WTC11 (cell line): ENCODE data around the gene RIGI. TPM values are rescaled to one million over a fixed set of nuclear protein-coding genes. Genes with fewer than 3 reads are reported as not detected.
"Not testable (repeated sequence)": the region's sequence is repeated elsewhere in the genome, so short reads cannot be mapped to it uniquely, and the experiment has no call there.

Source experiments
- ATAC-seq: fragments of 200-7000 bp; cut with Tn5 transposase; 2 replicates; pipeline ENCODE4 v1.10.0; 2021; ENCODE audit warnings: mild to moderate bottlenecking, moderate library complexity
- CTCF ChIA-PET: fragments of 300-600 bp; sonication (Branson Sonifier 250); formaldehyde crosslinking; loops from one replicate; lab custom pipeline; 2021; ENCODE audit warnings: antibody characterized with exemption; lab: Charles Lee
- POLR2A ChIA-PET: fragments of 350-600 bp; sonication (Branson Sonifier 250); formaldehyde crosslinking; loops from one replicate; lab custom pipeline; 2021; ENCODE audit warnings: antibody characterized with exemption; lab: Charles Lee
- DNase-seq: peaks from one replicate; pipeline ENCODE4 v3.0.0; 2021; ENCODE audit warnings: low spot score
- H3K27ac Mint-ChIP-seq: 2 replicates; pipeline ENCODE4 v1.8.0; 2021; ENCODE audit warnings: mixed read lengths
- H3K27me3 Mint-ChIP-seq: 2 replicates; pipeline ENCODE4 v1.8.0; 2021; ENCODE audit warnings: low read depth, mild to moderate bottlenecking, moderate library complexity, mixed read lengths
- H3K36me3 Mint-ChIP-seq: 2 replicates; pipeline ENCODE4 v1.8.0; 2021; ENCODE audit warnings: mixed read lengths
- H3K4me1 Mint-ChIP-seq: 2 replicates; pipeline ENCODE4 v1.8.0; 2022; ENCODE audit warnings: mixed read lengths
- H3K4me3 Mint-ChIP-seq: 2 replicates; pipeline ENCODE4 v1.8.0; 2021; ENCODE audit warnings: mild to moderate bottlenecking, moderate library complexity, mixed read lengths
- H3K9me3 Mint-ChIP-seq: 2 replicates; pipeline ENCODE4 v1.8.0; 2021; ENCODE audit warnings: mixed read lengths
- CBFB ChIP-seq: sonication (generic); formaldehyde crosslinking; IDR thresholded peaks from 2 replicates; pipeline ENCODE4 v1.8.1; 2022; ENCODE audit warnings: mild to moderate bottlenecking, low read depth, missing genetic modification reagents
- GABPB1 ChIP-seq: sonication (generic); formaldehyde crosslinking; IDR thresholded peaks from 2 replicates; pipeline ENCODE4 v1.8.1; 2023; ENCODE audit warnings: mild to moderate bottlenecking, missing genetic modification reagents
- GRHL2 ChIP-seq: fragments of 250-450 bp; sonication (Bioruptor Pico); IDR thresholded peaks from 2 replicates; pipeline ENCODE4 v1.8.0; 2022; ENCODE audit warnings: mild to moderate bottlenecking, moderate library complexity; ENCODE audit not compliant: insufficient replicate concordance, severe bottlenecking
- GTF2I ChIP-seq: fragments of 250-450 bp; sonication (Bioruptor Pico); conservative IDR thresholded peaks from 2 replicates; pipeline ENCODE4 v1.4.0; 2021; ENCODE audit warnings: mild to moderate bottlenecking
- SMAD3 ChIP-seq: sonication (generic); formaldehyde crosslinking; IDR thresholded peaks from 2 replicates; pipeline ENCODE4 v1.8.0; 2022; ENCODE audit warnings: missing genetic modification reagents, mild to moderate bottlenecking, borderline replicate concordance
- TP53 ChIP-seq: sonication (generic); formaldehyde crosslinking; IDR thresholded peaks from 2 replicates; pipeline ENCODE4 v1.8.1; 2023; ENCODE audit warnings: mild to moderate bottlenecking, missing genetic modification reagents
- ZNF219 ChIP-seq: sonication (generic); formaldehyde crosslinking; IDR thresholded peaks from 2 replicates; pipeline ENCODE4 v1.8.0; 2023; ENCODE audit warnings: missing genetic modification reagents, mild to moderate bottlenecking, borderline replicate concordance
- ZNF263 ChIP-seq: sonication (generic); formaldehyde crosslinking; IDR thresholded peaks from 2 replicates; pipeline ENCODE4 v1.8.1; 2022; ENCODE audit warnings: low read depth, mild to moderate bottlenecking, moderate library complexity, missing genetic modification reagents
- ZNF671 ChIP-seq: fragments of 250-450 bp; sonication (Bioruptor Pico); IDR thresholded peaks from 2 replicates; pipeline ENCODE4 v1.8.0; 2021; ENCODE audit warnings: mild to moderate bottlenecking
- total RNA-seq: library from RNA; stranded (reverse); gene quantifications from 3 replicates; pipeline ENCODE4 v1.2.3, GENCODE V29; 2021
- TF ChIP-seq, protein P1 (sequence below): sonication (generic); formaldehyde crosslinking; IDR thresholded peaks from 2 replicates; pipeline ENCODE4 v1.8.0; 2022; ENCODE audit warnings: mild to moderate bottlenecking, missing genetic modification reagents
- TF ChIP-seq, protein P2 (sequence below): fragments of 250-450 bp; sonication (Bioruptor Pico); IDR thresholded peaks from 2 replicates; pipeline ENCODE4 v1.9.0; 2021; ENCODE audit warnings: moderate library complexity, mild to moderate bottlenecking, inconsistent platforms, borderline replicate concordance
- TF ChIP-seq, protein P3 (sequence below): fragments of 250-450 bp; sonication (Bioruptor Pico); conservative IDR thresholded peaks from 2 replicates; pipeline ENCODE4 v1.9.0; 2021; ENCODE audit warnings: mild to moderate bottlenecking
- TF ChIP-seq, protein P4 (sequence below): fragments of 200-600 bp; IDR thresholded peaks from 2 replicates; pipeline ENCODE4 v1.8.0; 2022; ENCODE audit warnings: antibody characterized with exemption
- TF ChIP-seq, protein P5 (sequence below): sonication (generic); formaldehyde crosslinking; IDR thresholded peaks from 2 replicates; pipeline ENCODE4 v1.8.1; 2022; ENCODE audit warnings: missing genetic modification reagents, borderline replicate concordance

RIGI gene
- total RNA-seq, 1 experiment from 2014 or later: 7.5 TPM

DNA sequence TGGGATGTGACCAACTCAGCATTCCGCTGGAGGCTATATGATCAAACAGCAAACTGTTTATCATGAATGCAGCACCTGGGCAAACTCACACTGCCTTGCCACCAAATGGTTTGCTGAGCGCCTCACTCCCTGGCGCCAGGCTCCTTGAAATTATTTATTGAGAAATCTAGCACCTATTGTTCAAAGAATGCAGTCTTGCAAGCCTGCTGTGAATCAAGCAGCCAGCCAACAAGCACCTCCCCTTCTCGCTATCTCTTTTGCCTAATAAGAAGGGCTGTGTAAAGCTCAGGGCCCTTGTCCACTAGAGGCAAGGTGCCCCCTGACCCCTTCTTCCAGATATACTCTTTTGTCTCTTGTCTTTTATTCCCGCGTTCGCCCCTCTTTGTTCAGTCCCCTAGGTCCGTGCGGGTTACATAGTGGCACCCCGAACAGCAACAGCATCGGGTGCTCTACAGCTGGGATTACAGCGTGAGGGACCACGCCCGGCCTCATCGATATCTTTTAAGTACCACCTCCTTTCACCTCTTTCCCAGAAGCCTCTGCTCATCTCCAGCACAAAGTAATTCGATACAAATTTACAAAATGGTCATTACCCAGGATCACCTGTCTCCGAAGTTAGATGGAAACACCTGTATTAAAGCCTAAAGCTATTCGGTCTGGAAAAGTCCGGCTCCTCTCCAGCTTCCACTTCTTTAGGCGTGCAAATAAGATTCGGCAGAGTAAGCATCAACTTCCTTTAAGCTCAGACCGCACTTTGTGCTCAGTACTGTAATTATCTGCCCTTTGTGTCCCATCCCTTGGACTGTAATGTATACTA lies 896 bp downstream of the RIGI start:
- H3K4me1 Mint-ChIP-seq: peaks cover 14% of the 10 kb centered on the region
- no peaks in the 10 kb centered on the region for H3K27me3 Mint-ChIP-seq
- H3K4me3 Mint-ChIP-seq: peak overlapping the region; percentile 82
- H3K36me3 Mint-ChIP-seq: peaks cover 36% of the 10 kb centered on the region
- peaks cover 31% of the 10 kb centered on the region for H3K9me3 Mint-ChIP-seq
- CTCF ChIA-PET: interaction anchor here (0.6 to 3.9 kb wide), 13 partner anchors 14 to 261 kb away, joined by 3 to 94 read pairs (median 9); no protein-coding TSS in a partner anchor
- ATAC-seq: peak; percentile 21
- no peak for DNase-seq
- POLR2A ChIA-PET: interaction anchor here (0.5 to 4.2 kb wide), 4 partner anchors 27 to 140 kb away, joined by 3 to 36 read pairs (median 4); partner anchors contain the start of genes ACO1, SMIM27 and TOPORS
- H3K27ac Mint-ChIP-seq: peak overlapping the region; percentile 97
- TF ChIP-seq, protein P1, sequence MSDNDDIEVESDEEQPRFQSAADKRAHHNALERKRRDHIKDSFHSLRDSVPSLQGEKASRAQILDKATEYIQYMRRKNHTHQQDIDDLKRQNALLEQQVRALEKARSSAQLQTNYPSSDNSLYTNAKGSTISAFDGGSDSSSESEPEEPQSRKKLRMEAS (CRISPR knock-in tag): 0 out of 2 replicates have a peak, but pooled peaks have one; percentile 6
- TF ChIP-seq, protein P2, sequence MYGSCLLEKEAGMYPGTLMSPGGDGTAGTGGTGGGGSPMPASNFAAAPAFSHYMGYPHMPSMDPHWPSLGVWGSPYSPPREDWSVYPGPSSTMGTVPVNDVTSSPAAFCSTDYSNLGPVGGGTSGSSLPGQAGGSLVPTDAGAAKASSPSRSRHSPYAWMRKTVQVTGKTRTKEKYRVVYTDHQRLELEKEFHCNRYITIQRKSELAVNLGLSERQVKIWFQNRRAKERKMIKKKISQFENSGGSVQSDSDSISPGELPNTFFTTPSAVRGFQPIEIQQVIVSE (CRISPR knock-in tag): no peak
- TF ChIP-seq CBFB: no peak

DNA sequence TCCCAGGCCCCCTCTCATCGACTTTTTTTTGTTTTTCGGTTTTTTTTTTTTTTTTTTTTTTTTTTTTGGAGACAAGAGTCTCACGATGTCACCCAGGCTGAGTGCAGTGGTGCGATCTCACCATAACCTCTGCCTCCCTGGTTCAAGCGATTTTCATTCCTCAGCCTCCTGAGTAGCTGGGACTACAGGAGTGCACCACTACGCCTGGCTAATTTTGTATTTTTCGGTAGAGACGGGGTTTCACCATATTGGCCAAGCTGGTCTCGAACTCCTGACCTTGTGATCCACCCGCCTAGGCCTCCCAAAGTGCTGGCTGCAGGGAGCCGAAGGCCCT lies 1.5 kb downstream of the RIGI start:
- ChIA-PET CTCF (interaction anchor here (2.8 to 3.9 kb wide), 2 partner anchors 25 to 146 kb away, joined by 25 to 94 read pairs; no protein-coding TSS in a partner anchor), POLR2A (interaction anchor here (4.2 kb wide), 1 partner anchor 27 kb away, joined by 36 read pairs; the partner anchor contains the start of genes SMIM27 and TOPORS)
- H3K27ac Mint-ChIP-seq, H3K27me3 Mint-ChIP-seq, DNase-seq, ATAC-seq: not testable (repeated sequence)
- Mint-ChIP-seq H3K9me3 (peaks cover 31% of the 10 kb centered on the region), H3K36me3 (peaks cover 40% of the 10 kb centered on the region), H3K4me1 (peaks cover 14% of the 10 kb centered on the region), H3K4me3 (peak overlapping the region; percentile 82)

DNA sequence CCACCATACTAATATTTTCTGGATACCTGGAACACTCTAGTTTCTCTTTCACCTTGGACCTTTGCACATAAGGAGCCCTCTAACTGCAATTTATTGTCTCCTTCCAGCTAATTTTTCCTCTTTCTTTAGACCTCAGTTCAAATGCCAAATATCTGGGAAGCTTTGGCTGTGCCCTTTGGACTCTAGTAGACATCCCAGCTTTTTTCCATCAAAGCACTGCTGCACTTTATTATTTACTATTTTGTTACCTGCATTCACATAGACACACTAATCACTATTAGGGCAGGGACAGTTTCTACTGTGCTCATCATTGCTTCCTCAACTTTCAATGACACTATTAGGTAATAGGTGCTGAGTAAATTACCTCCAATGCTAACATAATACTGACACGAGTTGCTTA lies 2.1 kb downstream of the RIGI start:
- Mint-ChIP-seq H3K27ac (no peak overlapping the region), H3K4me3 (no peak overlapping the region), H3K9me3 (peaks cover 31% of the 10 kb centered on the region), H3K36me3 (peaks cover 43% of the 10 kb centered on the region), H3K27me3 (no peaks in the 10 kb centered on the region), H3K4me1 (peaks cover 14% of the 10 kb centered on the region)
- CTCF ChIA-PET: no interaction called here
- POLR2A ChIA-PET: no interaction called here
- no peak for TF ChIP-seq ZNF263 (CRISPR knock-in tag)
- TF ChIP-seq GABPB1: no peak
- TF ChIP-seq TP53: no peak
- TF ChIP-seq, protein P3, sequence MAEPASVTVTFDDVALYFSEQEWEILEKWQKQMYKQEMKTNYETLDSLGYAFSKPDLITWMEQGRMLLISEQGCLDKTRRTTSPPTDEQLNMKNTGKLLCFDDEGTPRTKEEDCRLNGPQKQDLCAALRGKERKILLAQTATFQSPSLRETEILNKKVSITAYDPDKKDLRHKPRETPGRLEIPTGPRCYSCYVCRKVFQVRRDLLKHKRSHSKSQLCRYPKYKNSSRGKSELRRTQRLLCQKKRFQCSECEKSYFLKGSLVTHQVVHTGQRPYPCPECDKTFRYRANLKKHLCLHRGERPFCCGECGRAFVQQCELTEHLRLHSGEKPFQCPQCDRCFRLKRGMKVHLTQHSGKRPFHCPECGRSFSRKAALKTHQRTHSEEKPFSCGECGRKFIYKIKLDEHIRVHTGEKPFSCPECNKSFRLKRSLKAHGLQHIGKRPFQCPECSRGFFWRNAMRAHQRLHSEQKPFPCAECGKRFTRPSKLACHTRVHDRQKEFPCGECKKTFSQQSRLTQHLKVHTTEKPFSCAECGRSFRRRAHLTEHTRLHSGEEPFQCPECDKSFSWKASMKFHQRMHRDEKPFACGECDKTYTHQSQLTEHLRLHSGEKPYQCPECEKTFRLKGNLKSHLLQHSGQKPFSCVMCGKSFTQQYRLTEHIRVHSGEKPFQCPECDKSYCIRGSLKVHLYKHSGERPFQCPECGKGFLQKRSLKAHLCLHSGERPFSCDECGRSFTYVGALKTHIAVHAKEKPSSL (CRISPR knock-in tag): no peak
- TF ChIP-seq, protein P4, sequence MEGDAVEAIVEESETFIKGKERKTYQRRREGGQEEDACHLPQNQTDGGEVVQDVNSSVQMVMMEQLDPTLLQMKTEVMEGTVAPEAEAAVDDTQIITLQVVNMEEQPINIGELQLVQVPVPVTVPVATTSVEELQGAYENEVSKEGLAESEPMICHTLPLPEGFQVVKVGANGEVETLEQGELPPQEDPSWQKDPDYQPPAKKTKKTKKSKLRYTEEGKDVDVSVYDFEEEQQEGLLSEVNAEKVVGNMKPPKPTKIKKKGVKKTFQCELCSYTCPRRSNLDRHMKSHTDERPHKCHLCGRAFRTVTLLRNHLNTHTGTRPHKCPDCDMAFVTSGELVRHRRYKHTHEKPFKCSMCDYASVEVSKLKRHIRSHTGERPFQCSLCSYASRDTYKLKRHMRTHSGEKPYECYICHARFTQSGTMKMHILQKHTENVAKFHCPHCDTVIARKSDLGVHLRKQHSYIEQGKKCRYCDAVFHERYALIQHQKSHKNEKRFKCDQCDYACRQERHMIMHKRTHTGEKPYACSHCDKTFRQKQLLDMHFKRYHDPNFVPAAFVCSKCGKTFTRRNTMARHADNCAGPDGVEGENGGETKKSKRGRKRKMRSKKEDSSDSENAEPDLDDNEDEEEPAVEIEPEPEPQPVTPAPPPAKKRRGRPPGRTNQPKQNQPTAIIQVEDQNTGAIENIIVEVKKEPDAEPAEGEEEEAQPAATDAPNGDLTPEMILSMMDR: no peak
- no peak for TF ChIP-seq GTF2I (CRISPR knock-in tag)
- TF ChIP-seq SMAD3 (CRISPR knock-in tag): no peak
- no peak for TF ChIP-seq GRHL2 (CRISPR knock-in tag)
- no peak for TF ChIP-seq ZNF219 (CRISPR knock-in tag)
- TF ChIP-seq, protein P5, sequence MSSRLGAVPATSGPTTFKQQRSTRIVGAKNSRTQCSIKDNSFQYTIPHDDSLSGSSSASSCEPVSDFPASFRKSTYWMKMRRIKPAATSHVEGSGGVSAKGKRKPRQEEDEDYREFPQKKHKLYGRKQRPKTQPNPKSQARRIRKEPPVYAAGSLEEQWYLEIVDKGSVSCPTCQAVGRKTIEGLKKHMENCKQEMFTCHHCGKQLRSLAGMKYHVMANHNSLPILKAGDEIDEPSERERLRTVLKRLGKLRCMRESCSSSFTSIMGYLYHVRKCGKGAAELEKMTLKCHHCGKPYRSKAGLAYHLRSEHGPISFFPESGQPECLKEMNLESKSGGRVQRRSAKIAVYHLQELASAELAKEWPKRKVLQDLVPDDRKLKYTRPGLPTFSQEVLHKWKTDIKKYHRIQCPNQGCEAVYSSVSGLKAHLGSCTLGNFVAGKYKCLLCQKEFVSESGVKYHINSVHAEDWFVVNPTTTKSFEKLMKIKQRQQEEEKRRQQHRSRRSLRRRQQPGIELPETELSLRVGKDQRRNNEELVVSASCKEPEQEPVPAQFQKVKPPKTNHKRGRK: no peak
- TF ChIP-seq ZNF671: no peak
- ATAC-seq (no peak), DNase-seq (no peak)
